ENCODE results near the gene RAD9A.
A peak's percentile ranks its signal among the peaks of the same experiment; 100 is the strongest.

Gene RAD9A

GRCh38 chr11:67391304-67392182 lies at the start of gene RAD9A:
TSS of gene RAD9A (plus strand) at chr11:67391986. CDS start at chr11:67392045, 59 bp downstream.
- DNase-seq = peak; percentile 85 to 89

GRCh38 chr11:67344264-67344663 lies 47.5 kb upstream of the RAD9A start:
- no peak for DNase-seq

- DNase-seq = no peak
Measured at GRCh38 chr11:67345247-67345919, 46.4 kb upstream of the RAD9A start.

- peak; percentile 66 to 73 for DNase-seq
Measured at GRCh38 chr11:67345920-67346819, 45.6 kb upstream of the RAD9A start.

GRCh38 chr11:67347964-67348749 lies 43.6 kb upstream of the RAD9A start:
- no peak for DNase-seq

- no peak for DNase-seq
Measured at GRCh38 chr11:67349036-67349435, 42.8 kb upstream of the RAD9A start.

GRCh38 chr11:67349457-67349856 lies 42.3 kb upstream of the RAD9A start:
- DNase-seq = no peak

GRCh38 chr11:67349928-67350465 lies 41.8 kb upstream of the RAD9A start:
- DNase-seq = no peak

GRCh38 chr11:67351275-67352005 lies 40.3 kb upstream of the RAD9A start:
- peak; percentile 68 to 89 for DNase-seq

GRCh38 chr11:67352546-67353316 lies 39.1 kb upstream of the RAD9A start:
- peak; percentile 45 to 63 for DNase-seq

GRCh38 chr11:67353317-67354074 lies 38.3 kb upstream of the RAD9A start, which contains the start of gene POLD4:
TSS of gene POLD4 (minus strand) at chr11:67353546. CDS start at chr11:67353399, 147 bp downstream.
- DNase-seq = peak; percentile 92 to 95

GRCh38 chr11:67354075-67355022 lies 37.4 kb upstream of the RAD9A start:
- no peak for DNase-seq

- no peak for DNase-seq
Measured at GRCh38 chr11:67355023-67355793, 36.6 kb upstream of the RAD9A start.

- DNase-seq = no peak
Measured at GRCh38 chr11:67355794-67356386, 35.9 kb upstream of the RAD9A start.

GRCh38 chr11:67356387-67356863 lies 35.4 kb upstream of the RAD9A start:
- no peak for DNase-seq

GRCh38 chr11:67356864-67357561 lies 34.8 kb upstream of the RAD9A start:
- DNase-seq = peak; percentile 75 to 85

Measured in Kasumi-1 (cell line).